ENCODE measurements around the gene PPP2R2B. TPM values are rescaled to one million over a fixed set of nuclear protein-coding genes. Genes with fewer than 3 reads are reported as not detected.

Gene PPP2R2B
- total and polyA plus RNA-seq, 12 donors = 0.35 to 11.7 (median 4.7) TPM

DNA sequence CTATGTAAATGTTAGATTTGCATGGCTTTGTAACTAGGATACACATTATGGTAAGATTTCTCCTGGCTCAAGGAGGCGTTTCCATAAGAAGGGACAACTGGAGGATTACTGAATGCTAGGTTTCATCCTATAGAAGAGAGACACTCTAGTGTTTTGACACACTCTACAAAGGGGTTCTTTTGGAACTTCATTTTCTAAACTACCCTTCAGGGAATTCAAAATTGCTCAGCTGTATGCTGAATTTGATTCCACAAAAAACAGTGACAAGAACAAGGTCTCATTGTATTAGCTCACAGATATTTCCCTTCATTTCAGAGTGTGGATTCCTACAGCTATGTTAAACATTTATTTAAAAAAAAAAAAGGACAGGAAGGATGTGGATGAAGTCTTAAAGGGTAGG lies 151.7 kb downstream of the PPP2R2B start:
- intact Hi-C loops (cut with DNase I) = no loop called here
- H3K27me3 ChIP-seq = no peaks in the 10 kb centered on the region
- no peaks in the 10 kb centered on the region for H3K36me3 ChIP-seq (replicated peaks in 1 of 2)
- no peak overlapping the region for H3K4me3 ChIP-seq
- H3K4me1 ChIP-seq (replicated peaks in 1 of 2) = peaks cover 7 to 17% of the 10 kb centered on the region in 2 donors
- TF ChIP-seq, protein P1, sequence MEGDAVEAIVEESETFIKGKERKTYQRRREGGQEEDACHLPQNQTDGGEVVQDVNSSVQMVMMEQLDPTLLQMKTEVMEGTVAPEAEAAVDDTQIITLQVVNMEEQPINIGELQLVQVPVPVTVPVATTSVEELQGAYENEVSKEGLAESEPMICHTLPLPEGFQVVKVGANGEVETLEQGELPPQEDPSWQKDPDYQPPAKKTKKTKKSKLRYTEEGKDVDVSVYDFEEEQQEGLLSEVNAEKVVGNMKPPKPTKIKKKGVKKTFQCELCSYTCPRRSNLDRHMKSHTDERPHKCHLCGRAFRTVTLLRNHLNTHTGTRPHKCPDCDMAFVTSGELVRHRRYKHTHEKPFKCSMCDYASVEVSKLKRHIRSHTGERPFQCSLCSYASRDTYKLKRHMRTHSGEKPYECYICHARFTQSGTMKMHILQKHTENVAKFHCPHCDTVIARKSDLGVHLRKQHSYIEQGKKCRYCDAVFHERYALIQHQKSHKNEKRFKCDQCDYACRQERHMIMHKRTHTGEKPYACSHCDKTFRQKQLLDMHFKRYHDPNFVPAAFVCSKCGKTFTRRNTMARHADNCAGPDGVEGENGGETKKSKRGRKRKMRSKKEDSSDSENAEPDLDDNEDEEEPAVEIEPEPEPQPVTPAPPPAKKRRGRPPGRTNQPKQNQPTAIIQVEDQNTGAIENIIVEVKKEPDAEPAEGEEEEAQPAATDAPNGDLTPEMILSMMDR (IDR thresholded peaks at IDR 0.05) = no peak
- TF ChIP-seq POLR2A (IDR thresholded peaks at IDR 0.05) = no peak
- 67 to 93% (median 88%) methylated on average over 1 of the region's 1 CpG for WGBS, 4 donors
- H3K27ac ChIP-seq = no peak overlapping the region
- H3K9me3 ChIP-seq (replicated peaks in 1 of 3) = no peaks in the 10 kb centered on the region
- DNase-seq = no peak

DNA sequence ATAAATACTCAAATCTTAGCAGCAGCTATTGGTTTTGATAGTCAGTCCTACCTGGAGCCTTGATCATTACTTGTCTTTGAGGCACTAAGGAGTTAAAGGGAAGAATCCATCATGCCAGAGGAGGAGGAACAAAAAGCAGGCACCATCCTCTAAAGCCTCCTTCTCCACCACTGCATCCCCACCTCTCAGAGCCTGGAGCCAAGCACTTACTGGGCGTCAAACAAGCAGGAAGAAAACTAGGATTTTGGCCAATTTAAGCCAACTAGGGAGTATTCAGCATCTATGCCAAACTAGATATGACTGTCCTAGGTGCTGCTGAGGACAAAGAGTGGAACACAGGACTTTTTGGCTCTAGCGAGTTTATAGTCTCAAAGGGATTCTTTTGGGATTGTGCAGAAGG lies 152.5 kb downstream of the PPP2R2B start:
- WGBS, 4 donors = 53 to 81% (median 78%) methylated on average over 2 of the region's 2 CpGs
- intact Hi-C loops (cut with DNase I) = no loop called here
- no peak overlapping the region for H3K4me3 ChIP-seq
- no peaks in the 10 kb centered on the region for H3K36me3 ChIP-seq (replicated peaks in 1 of 2)
- DNase-seq = no peak
- peaks cover 0 to 15% of the 10 kb centered on the region in 2 donors for H3K4me1 ChIP-seq (replicated peaks in 1 of 2)
- no peaks in the 10 kb centered on the region for H3K9me3 ChIP-seq (replicated peaks in 1 of 3)
- no peaks in the 10 kb centered on the region for H3K27me3 ChIP-seq
- TF ChIP-seq, protein P1 (IDR thresholded peaks at IDR 0.05) = no peak
- no peak for TF ChIP-seq POLR2A (IDR thresholded peaks at IDR 0.05)
- no peak overlapping the region for H3K27ac ChIP-seq

DNA sequence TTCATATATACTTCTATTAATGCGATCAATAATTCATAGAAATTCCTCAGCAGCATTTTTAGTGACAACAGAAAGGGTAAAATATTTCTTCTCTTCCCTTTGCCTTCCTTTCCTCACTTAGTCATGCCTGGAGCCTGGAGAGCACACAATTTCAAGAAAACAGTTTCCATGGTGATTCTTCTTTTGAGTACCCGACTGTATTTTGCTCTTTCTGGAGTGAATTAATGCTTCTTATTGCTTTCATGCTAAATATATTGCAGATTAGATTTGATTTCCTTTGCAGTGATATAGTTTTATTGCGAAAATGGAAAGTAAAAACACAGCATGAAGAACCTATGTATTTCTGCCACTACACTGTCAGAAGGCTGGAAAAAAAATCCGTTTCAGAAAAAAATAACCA lies 153.5 kb downstream of the PPP2R2B start:
- intact Hi-C loops (cut with DNase I) = no loop called here
- no peaks in the 10 kb centered on the region for H3K36me3 ChIP-seq (replicated peaks in 1 of 2)
- H3K4me3 ChIP-seq = no peak overlapping the region
- WGBS, 4 donors = 67 to 77% (median 73%) methylated on average over 4 of the region's 4 CpGs
- H3K4me1 ChIP-seq (replicated peaks in 1 of 2) = peaks cover 0 to 15% of the 10 kb centered on the region in 2 donors
- no peak for DNase-seq
- TF ChIP-seq, protein P1 (IDR thresholded peaks at IDR 0.05) = no peak
- no peak for TF ChIP-seq POLR2A (IDR thresholded peaks at IDR 0.05)
- H3K27ac ChIP-seq = no peak overlapping the region
- no peaks in the 10 kb centered on the region for H3K27me3 ChIP-seq
- H3K9me3 ChIP-seq (replicated peaks in 1 of 3) = no peaks in the 10 kb centered on the region

- H3K27me3 ChIP-seq = no peaks in the 10 kb centered on the region
- no peaks in the 10 kb centered on the region for H3K9me3 ChIP-seq (replicated peaks in 1 of 3)
- TF ChIP-seq, protein P1 (IDR thresholded peaks at IDR 0.05) = no peak
- no peak for TF ChIP-seq POLR2A (IDR thresholded peaks at IDR 0.05)
- H3K4me1 ChIP-seq (replicated peaks in 1 of 2) = peaks cover 0 to 15% of the 10 kb centered on the region in 2 donors
- WGBS, 4 donors = 45 to 65% (median 53%) methylated on average over 1 of the region's 1 CpG
- intact Hi-C loops (cut with DNase I) = no loop called here
- no peak overlapping the region for H3K4me3 ChIP-seq
- peak overlapping the region in 1 of 5 donors; percentile 7 for H3K27ac ChIP-seq
- H3K36me3 ChIP-seq (replicated peaks in 1 of 2) = no peaks in the 10 kb centered on the region
- DNase-seq = peak in 1 of 7 donors; percentile 19
Observed at GRCh38 chr5:146722361-146722779, 156.2 kb downstream of the PPP2R2B start.
